Stimulated activated CD4-positive, alpha-beta T cell treated with anti-CD3 and anti-CD28 coated beads, Interleukin-12 subunit alpha, Interleukin-12 subunit beta, amount 100 ng/mL, for 48 hours (primary cell): ENCODE measurements around the gene CBR1.
"Not testable (repeated sequence)": the region's sequence is repeated elsewhere in the genome, so short reads cannot be mapped to it uniquely, and the experiment has no call there.

Experiments used
- DNase-seq, 3 donors: peaks; one replicate each; pipeline ENCODE4 v3.0.0-alpha.2; 2020; ENCODE audit warnings: low read depth in 2 of 3, low spot score in 1 of 3

Gene CBR1

GRCh38 chr21:36079010-36079649, 9.3 kb downstream of the CBR1 start:
- peak in 2 of 3 donors; percentile 17 to 42 for DNase-seq

GRCh38 chr21:36079671-36080070, 9.8 kb downstream of the CBR1 start:
- no peak for DNase-seq

- no peak for DNase-seq
These were observed 10.6 kb downstream of the CBR1 start for GRCh38 chr21:36080386-36080785.

GRCh38 chr21:36082237-36082664, 12.4 kb downstream of the CBR1 start:
- DNase-seq = no peak

- no peak for DNase-seq
These were observed 17.7 kb downstream of the CBR1 start for GRCh38 chr21:36087362-36088138.

- no peak for DNase-seq
These were observed 20.1 kb downstream of the CBR1 start for GRCh38 chr21:36089946-36090345.

- no peak for DNase-seq
These were observed 22.9 kb downstream of the CBR1 start for GRCh38 chr21:36092681-36093080.

GRCh38 chr21:36093512-36093911, 23.7 kb downstream of the CBR1 start:
- no peak for DNase-seq

GRCh38 chr21:36096398-36097290, 26.8 kb downstream of the CBR1 start:
- DNase-seq = no peak

- DNase-seq = no peak
These were observed 27.8 kb downstream of the CBR1 start for GRCh38 chr21:36097427-36098181.

GRCh38 chr21:36098182-36098532, 28.3 kb downstream of the CBR1 start:
- DNase-seq = no peak

GRCh38 chr21:36099000-36099399, 29.2 kb downstream of the CBR1 start:
- no peak for DNase-seq

GRCh38 chr21:36099695-36100211, 29.9 kb downstream of the CBR1 start:
- not testable (repeated sequence) for DNase-seq

- DNase-seq = no peak
These were observed 31.3 kb downstream of the CBR1 start for GRCh38 chr21:36100971-36101641.

GRCh38 chr21:36103434-36103833, 33.6 kb downstream of the CBR1 start:
- no peak for DNase-seq

GRCh38 chr21:36104317-36105300, 34.8 kb downstream of the CBR1 start:
- peak; percentile 30 to 45 (median 32) for DNase-seq

GRCh38 chr21:36105327-36105842, 35.6 kb downstream of the CBR1 start:
- no peak for DNase-seq

- DNase-seq = no peak
These were observed 40.0 kb downstream of the CBR1 start for GRCh38 chr21:36109868-36110267.

GRCh38 chr21:36111238-36111637, 41.4 kb downstream of the CBR1 start:
- DNase-seq = no peak
